Measurements from ENCODE around the gene ITPRIPL1.

Gene ITPRIPL1

GRCh38 chr2:96324721-96325040 lies 436 bp upstream of the ITPRIPL1 start:
- DNase-seq: no peak

- no peak for DNase-seq
These were observed 753 bp downstream of the ITPRIPL1 start for GRCh38 chr2:96325884-96326255.

- no peak for DNase-seq
These were observed 1.4 kb downstream of the ITPRIPL1 start for GRCh38 chr2:96326564-96326963.

GRCh38 chr2:96326990-96327820 lies 2.1 kb downstream of the ITPRIPL1 start:
- no peak for DNase-seq

GRCh38 chr2:96329456-96329855 lies 4.3 kb downstream of the ITPRIPL1 start:
- DNase-seq: no peak

GRCh38 chr2:96329874-96330273 lies 4.8 kb downstream of the ITPRIPL1 start:
- DNase-seq: no peak

- DNase-seq: no peak
These were observed 5.3 kb downstream of the ITPRIPL1 start for GRCh38 chr2:96330407-96330806.

GRCh38 chr2:96333708-96334107 lies 8.6 kb downstream of the ITPRIPL1 start:
- no peak for DNase-seq

- no peak for DNase-seq
These were observed 11.1 kb downstream of the ITPRIPL1 start for GRCh38 chr2:96336104-96336775.

- no peak for DNase-seq
These were observed 11.8 kb downstream of the ITPRIPL1 start for GRCh38 chr2:96336873-96337272.

GRCh38 chr2:96340493-96341414 lies 15.6 kb downstream of the ITPRIPL1 start:
- DNase-seq: no peak

- no peak for DNase-seq
These were observed 16.5 kb downstream of the ITPRIPL1 start for GRCh38 chr2:96341641-96342040.

GRCh38 chr2:96342085-96342484 lies 17.0 kb downstream of the ITPRIPL1 start:
- no peak for DNase-seq

- DNase-seq: no peak
These were observed 18.9 kb downstream of the ITPRIPL1 start for GRCh38 chr2:96344011-96344410.

GRCh38 chr2:96345438-96345837 lies 20.3 kb downstream of the ITPRIPL1 start:
- DNase-seq: no peak

GRCh38 chr2:96345868-96346462 lies 20.8 kb downstream of the ITPRIPL1 start:
- DNase-seq: no peak

- DNase-seq: no peak
These were observed 22.3 kb downstream of the ITPRIPL1 start for GRCh38 chr2:96347395-96347794.

GRCh38 chr2:96353032-96353561 lies 28.0 kb downstream of the ITPRIPL1 start:
- DNase-seq: no peak

GRCh38 chr2:96353606-96354101 lies 28.5 kb downstream of the ITPRIPL1 start:
- DNase-seq: no peak

GRCh38 chr2:96354492-96354891 lies 29.4 kb downstream of the ITPRIPL1 start:
- DNase-seq: no peak

- DNase-seq: no peak
These were observed 31.8 kb downstream of the ITPRIPL1 start for GRCh38 chr2:96356889-96357288.

GRCh38 chr2:96359310-96359709 lies 34.2 kb downstream of the ITPRIPL1 start:
- peak; percentile 21 for DNase-seq

- no peak for DNase-seq
These were observed 34.7 kb downstream of the ITPRIPL1 start for GRCh38 chr2:96359866-96360265.

Measured in effector CD8-positive, alpha-beta T cell (primary cell).